ENCODE data around the gene ZNF469. TPM values are rescaled to one million over a fixed set of nuclear protein-coding genes. Genes with fewer than 3 reads are reported as not detected.

The ZNF469 gene
- total and polyA plus RNA-seq, 9 of the 15 experiments (the other 6 are each of a cell fraction or from before 2014, with no cell fraction given), result 0.01 to 0.04 TPM; not detected in 7

- CTCF ChIA-PET (ENCODE audit: low intra/inter-chr PET ratio), result no interaction called here
- H3K27ac ChIP-seq (ENCODE audit: extremely low read depth, low read depth, low read length), result no peak overlapping the region
- TF ChIP-seq ZFP36 (IDR thresholded peaks at IDR 0.05; ENCODE audit: low read depth, low read length, partially characterized antibody) (peak; percentile 29), ID3 (CRISPR knock-in tag; IDR thresholded peaks at IDR 0.05) (no peak), ID3 (tag; IDR thresholded peaks at IDR 0.05) (no peak), STAT6 (CRISPR knock-in tag; IDR thresholded peaks at IDR 0.05) (no peak), CLOCK (CRISPR knock-in tag; IDR thresholded peaks at IDR 0.05; ENCODE audit: borderline replicate concordance) (no peak), ZNF212 (CRISPR knock-in tag; IDR thresholded peaks at IDR 0.05) (no peak), SPI1 (IDR thresholded peaks at IDR 0.05; ENCODE audit: borderline replicate concordance, low read depth, low read length) (peak; percentile 64), ZNF311 (CRISPR knock-in tag; IDR thresholded peaks at IDR 0.05) (no peak), U2AF2 (optimal IDR thresholded peaks at IDR 0.05; ENCODE audit: low read depth, low read length) (no peak), SP1 (CRISPR knock-in tag; IDR thresholded peaks at IDR 0.05) (no peak)
Observed at GRCh38 chr16:88384222-88385111, 1.7 kb downstream of the ZNF469 start.

More at GRCh38 chr16:88384222-88385111, 1.7 kb downstream of the ZNF469 start:
- Histone ChIP-seq H3K9me1 (ENCODE audit: control insufficient read depth, insufficient read depth, low read length) (no peaks in the 10 kb centered on the region), H2AFZ (ENCODE audit: low read depth, low read length) (no peak overlapping the region), H3K4me1 (replicated peaks in 1 of 2; ENCODE audit: control insufficient read depth in 2 of 2, insufficient read depth in 2 of 2, low read length in 2 of 2) (peaks cover 0 to 40% of the 10 kb centered on the region in 2 experiments; a peak in 2 of 5 replicates), H3K27me3 (ENCODE audit: control insufficient read depth in 2 of 2, insufficient read depth in 2 of 2, low read length in 2 of 2) (peaks cover 38 to 72% of the 10 kb centered on the region in 2 experiments), H3K79me2 (ENCODE audit: control insufficient read depth, insufficient read depth, low read length) (no peaks in the 10 kb centered on the region), H3K9me3 (replicated peaks; ENCODE audit: control insufficient read depth, insufficient read depth, low read depth, low read length) (peaks cover 11% of the 10 kb centered on the region), H3K36me3 (ENCODE audit: control insufficient read depth, insufficient read depth, low read length) (no peaks in the 10 kb centered on the region), H3K4me2 (ENCODE audit: insufficient read depth, low read length) (no peak overlapping the region), H4K20me1 (replicated peaks; ENCODE audit: control insufficient read depth, insufficient read depth, low read length) (peaks cover 9% of the 10 kb centered on the region; the same call in 1 of the 2 replicates), H3K4me3 (no peak overlapping the region), H3K9ac (ENCODE audit: insufficient read depth in 1 of 2, low read depth in 2 of 2, low read length in 2 of 2) (no peak overlapping the region)
- no peak for DNase-seq (ENCODE audit: extremely low read depth in 1 of 4, low spot score in 3 of 4)
- FAIRE-seq, result no peak
- BruUV-seq (replicated peaks), result no TSS peak
- in situ Hi-C loops (cut with MboI), result no loop called here
- intact Hi-C loops (cut with micrococcal nuclease), result no loop called here
- ATAC-seq, result no peak
- POLR2A ChIA-PET, result interaction anchor here (0.5 to 0.6 kb wide), 2 partner anchors 14 to 102 kb away, joined by 3 read pairs; no protein-coding TSS in a partner anchor
- WGBS (ENCODE audit: insufficient coverage, low coverage, missing lambda C conversion rate), result 22% methylated on average over 18 of the region's 18 CpGs

Data from K562 (cell line).